Fibroblast of pulmonary artery (primary cell): Measurements from ENCODE around the gene GABPB1.

Source experiments
- DNase-seq: peaks from one replicate; pipeline ENCODE4 v3.0.0-alpha.2; 2010; ENCODE audit warnings: low read depth
- H3K4me3 ChIP-seq: replicated peaks from 2 replicates; pipeline ENCODE4 v1.5.1; 2011; ENCODE audit warnings: low read depth, mild to moderate bottlenecking, control low read depth, low read length, moderate library complexity
- CTCF ChIP-seq: IDR thresholded peaks from 2 replicates; pipeline ENCODE4 v1.5.1; 2011; ENCODE audit warnings: mild to moderate bottlenecking, control low read depth, low read length, inconsistent platforms; ENCODE audit errors: missing control alignments

Gene GABPB1

GRCh38 chr15:50252556-50252955, 102.4 kb downstream of the GABPB1 start:
- no peak for TF ChIP-seq CTCF

GRCh38 chr15:50251638-50252182, 103.3 kb downstream of the GABPB1 start:
- no peak for DNase-seq
- TF ChIP-seq CTCF, result no peak

More at GRCh38 chr15:50252556-50252955, 102.4 kb downstream of the GABPB1 start:
- no peak for DNase-seq
- H3K4me3 ChIP-seq, result no peak overlapping the region

GRCh38 chr15:50250760-50251394, 104.1 kb downstream of the GABPB1 start:
- no peak overlapping the region for H3K4me3 ChIP-seq
- no peak for DNase-seq
- no peak for TF ChIP-seq CTCF

More at GRCh38 chr15:50251638-50252182, 103.3 kb downstream of the GABPB1 start:
- no peak overlapping the region for H3K4me3 ChIP-seq

GRCh38 chr15:50249704-50250103, 105.3 kb downstream of the GABPB1 start:
- no peak for DNase-seq
- H3K4me3 ChIP-seq, result no peak overlapping the region
- TF ChIP-seq CTCF, result no peak

- no peak for TF ChIP-seq CTCF
- DNase-seq, result no peak
- H3K4me3 ChIP-seq, result no peak overlapping the region
Measured at GRCh38 chr15:50248994-50249582, 105.9 kb downstream of the GABPB1 start.

- no peak for DNase-seq
- H3K4me3 ChIP-seq, result no peak overlapping the region
- TF ChIP-seq CTCF, result no peak
Measured at GRCh38 chr15:50247819-50248655, 107.0 kb downstream of the GABPB1 start.
